Endothelial cell (in vitro differentiated cells): ENCODE measurements around the gene TDG. TPM values are rescaled to one million over a fixed set of nuclear protein-coding genes. Genes with fewer than 3 reads are reported as not detected.
A peak's percentile ranks its signal among the peaks of the same experiment; 100 is the strongest.

Source experiments
- DNase-seq: peaks from one replicate; pipeline ENCODE4 v3.0.0; 2021; ENCODE audit warnings: low spot score
- H3K27ac Mint-ChIP-seq: one replicate; pipeline ENCODE4 v1.8.0; 2021; ENCODE audit warnings: mixed read lengths, inconsistent platforms; ENCODE audit not compliant: unreplicated experiment
- H3K27me3 Mint-ChIP-seq: one replicate; pipeline ENCODE4 v1.8.0; 2021; ENCODE audit warnings: mild to moderate bottlenecking, moderate library complexity, mixed read lengths, inconsistent platforms; ENCODE audit not compliant: unreplicated experiment
- H3K36me3 Mint-ChIP-seq: one replicate; pipeline ENCODE4 v1.8.0; 2021; ENCODE audit warnings: mild to moderate bottlenecking, low read depth, mixed read lengths, inconsistent platforms; ENCODE audit not compliant: unreplicated experiment
- H3K4me1 Mint-ChIP-seq: one replicate; pipeline ENCODE4 v1.8.0; 2021; ENCODE audit warnings: mild to moderate bottlenecking, mixed read lengths, inconsistent platforms; ENCODE audit not compliant: unreplicated experiment
- H3K4me3 Mint-ChIP-seq: one replicate; pipeline ENCODE4 v1.8.0; 2021; ENCODE audit warnings: mild to moderate bottlenecking, mixed read lengths, inconsistent platforms; ENCODE audit not compliant: unreplicated experiment
- H3K9me3 Mint-ChIP-seq: one replicate; pipeline ENCODE4 v1.8.0; 2021; ENCODE audit warnings: mixed read lengths, inconsistent platforms; ENCODE audit not compliant: unreplicated experiment
- total RNA-seq: library from RNA; stranded (reverse); fragmentation: NEBNext Ultra II Directional; extraction: Animal tissue kit (Norgen Biotek cat#: 25700); gene quantifications from one replicate; pipeline ENCODE4 v1.2.1, GENCODE V29; 2021; ENCODE audit not compliant: unreplicated experiment
- TF ChIP-seq, protein P1 (sequence below): fragments of 200-600 bp; sonication (generic); IDR thresholded peaks from one replicate; pipeline ENCODE4 v1.5.0; 2021; ENCODE audit warnings: antibody characterized with exemption; ENCODE audit not compliant: unreplicated experiment

The TDG gene
- total RNA-seq, 1 donor from 2014 or later: 28.6 TPM

DNA sequence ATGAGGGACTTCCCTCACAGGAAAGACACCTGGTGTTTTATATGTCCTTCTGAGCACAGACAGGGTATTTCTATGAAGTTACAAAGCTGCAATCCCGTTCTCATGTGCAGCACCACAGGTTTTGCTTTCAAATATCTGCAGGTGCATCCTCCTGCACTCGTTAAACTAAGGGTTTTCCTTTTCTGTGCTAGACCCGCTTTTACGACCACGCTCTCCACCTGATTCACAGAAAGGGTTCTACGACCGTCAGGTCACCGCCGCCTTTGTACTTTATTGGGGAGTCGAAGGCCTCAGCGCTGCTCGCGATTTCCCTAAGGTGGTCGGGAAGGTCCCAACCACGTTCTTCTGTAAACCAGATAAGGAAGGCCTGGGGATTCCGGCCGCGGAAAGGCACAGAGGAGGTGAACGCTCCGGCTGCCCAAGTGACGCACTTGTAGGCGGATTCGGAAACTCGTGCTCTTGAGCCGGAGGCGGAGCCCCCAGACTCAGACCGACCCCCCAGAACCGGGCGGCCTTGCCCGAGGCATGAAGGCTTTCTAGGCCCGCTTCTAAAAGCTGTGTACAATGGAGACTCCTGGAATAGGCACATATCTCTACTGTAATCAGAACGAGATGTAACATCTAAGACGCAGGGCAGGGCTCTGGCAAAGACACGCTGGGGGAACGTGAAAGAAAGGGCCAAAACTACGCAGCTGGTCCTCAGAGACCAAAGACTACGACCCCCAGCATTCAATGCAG, 36.5 kb upstream of the TDG start:
- H3K4me3 Mint-ChIP-seq: peak overlapping the region; percentile 92
- TF ChIP-seq, protein P1, sequence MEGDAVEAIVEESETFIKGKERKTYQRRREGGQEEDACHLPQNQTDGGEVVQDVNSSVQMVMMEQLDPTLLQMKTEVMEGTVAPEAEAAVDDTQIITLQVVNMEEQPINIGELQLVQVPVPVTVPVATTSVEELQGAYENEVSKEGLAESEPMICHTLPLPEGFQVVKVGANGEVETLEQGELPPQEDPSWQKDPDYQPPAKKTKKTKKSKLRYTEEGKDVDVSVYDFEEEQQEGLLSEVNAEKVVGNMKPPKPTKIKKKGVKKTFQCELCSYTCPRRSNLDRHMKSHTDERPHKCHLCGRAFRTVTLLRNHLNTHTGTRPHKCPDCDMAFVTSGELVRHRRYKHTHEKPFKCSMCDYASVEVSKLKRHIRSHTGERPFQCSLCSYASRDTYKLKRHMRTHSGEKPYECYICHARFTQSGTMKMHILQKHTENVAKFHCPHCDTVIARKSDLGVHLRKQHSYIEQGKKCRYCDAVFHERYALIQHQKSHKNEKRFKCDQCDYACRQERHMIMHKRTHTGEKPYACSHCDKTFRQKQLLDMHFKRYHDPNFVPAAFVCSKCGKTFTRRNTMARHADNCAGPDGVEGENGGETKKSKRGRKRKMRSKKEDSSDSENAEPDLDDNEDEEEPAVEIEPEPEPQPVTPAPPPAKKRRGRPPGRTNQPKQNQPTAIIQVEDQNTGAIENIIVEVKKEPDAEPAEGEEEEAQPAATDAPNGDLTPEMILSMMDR: no peak
- H3K36me3 Mint-ChIP-seq: peaks cover 11% of the 10 kb centered on the region
- H3K9me3 Mint-ChIP-seq: no peaks in the 10 kb centered on the region
- H3K4me1 Mint-ChIP-seq: peaks cover 36% of the 10 kb centered on the region
- peak; percentile 76 for DNase-seq
- H3K27me3 Mint-ChIP-seq: peaks cover 17% of the 10 kb centered on the region
- H3K27ac Mint-ChIP-seq: peak overlapping the region; percentile 95

- no peak for DNase-seq
Measured at GRCh38 chr12:103929784-103930033, 36.0 kb upstream of the TDG start.

DNA sequence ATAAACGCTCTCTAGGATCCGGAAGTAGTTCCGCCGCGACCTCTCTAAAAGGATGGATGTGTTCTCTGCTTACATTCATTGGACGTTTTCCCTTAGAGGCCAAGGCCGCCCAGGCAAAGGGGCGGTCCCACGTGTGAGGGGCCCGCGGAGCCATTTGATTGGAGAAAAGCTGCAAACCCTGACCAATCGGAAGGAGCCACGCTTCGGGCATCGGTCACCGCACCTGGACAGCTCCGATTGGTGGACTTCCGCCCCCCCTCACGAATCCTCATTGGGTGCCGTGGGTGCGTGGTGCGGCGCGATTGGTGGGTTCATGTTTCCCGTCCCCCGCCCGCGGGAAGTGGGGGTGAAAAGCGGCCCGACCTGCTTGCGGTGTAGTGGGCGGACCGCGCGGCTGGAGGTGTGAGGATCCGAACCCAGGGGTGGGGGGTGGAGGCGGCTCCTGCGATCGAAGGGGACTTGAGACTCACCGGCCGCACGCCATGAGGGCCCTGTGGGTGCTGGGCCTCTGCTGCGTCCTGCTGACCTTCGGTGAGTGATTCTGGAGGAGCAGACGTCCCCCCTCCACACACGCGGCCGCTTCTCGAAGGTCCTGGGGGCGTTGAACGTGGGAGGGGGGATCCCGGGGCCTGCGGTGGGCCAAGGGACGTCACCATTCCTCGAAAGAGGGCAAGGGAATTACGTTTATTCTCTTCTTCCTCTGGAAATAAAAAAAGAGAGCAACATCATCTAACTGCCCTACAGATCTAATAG, 35.5 kb upstream of the TDG start, which contains the start of gene HSP90B1:
TSS of gene HSP90B1 (plus strand) at position 377 of the 753 bp plus-strand sequence. CDS start at position 483, 106 bp downstream.
- Mint-ChIP-seq H3K27ac (peak within 1 kb of the TSS; percentile 95), H3K4me1 (peaks cover 42% of the 10 kb centered on the region), H3K4me3 (peak within 1 kb of the TSS; percentile 92), H3K9me3 (no peaks in the 10 kb centered on the region), H3K27me3 (peaks cover 19% of the 10 kb centered on the region), H3K36me3 (peaks cover 17% of the 10 kb centered on the region)
- TF ChIP-seq, protein P1: no peak
- peak; percentile 99 for DNase-seq

More at GRCh38 chr12:103929784-103930033, 36.0 kb upstream of the TDG start:
- Mint-ChIP-seq H3K9me3 (no peaks in the 10 kb centered on the region), H3K27ac (peak overlapping the region; percentile 95), H3K4me3 (peak overlapping the region; percentile 92), H3K4me1 (peaks cover 38% of the 10 kb centered on the region), H3K36me3 (peaks cover 13% of the 10 kb centered on the region), H3K27me3 (peaks cover 17% of the 10 kb centered on the region)
- TF ChIP-seq, protein P1: no peak

DNA sequence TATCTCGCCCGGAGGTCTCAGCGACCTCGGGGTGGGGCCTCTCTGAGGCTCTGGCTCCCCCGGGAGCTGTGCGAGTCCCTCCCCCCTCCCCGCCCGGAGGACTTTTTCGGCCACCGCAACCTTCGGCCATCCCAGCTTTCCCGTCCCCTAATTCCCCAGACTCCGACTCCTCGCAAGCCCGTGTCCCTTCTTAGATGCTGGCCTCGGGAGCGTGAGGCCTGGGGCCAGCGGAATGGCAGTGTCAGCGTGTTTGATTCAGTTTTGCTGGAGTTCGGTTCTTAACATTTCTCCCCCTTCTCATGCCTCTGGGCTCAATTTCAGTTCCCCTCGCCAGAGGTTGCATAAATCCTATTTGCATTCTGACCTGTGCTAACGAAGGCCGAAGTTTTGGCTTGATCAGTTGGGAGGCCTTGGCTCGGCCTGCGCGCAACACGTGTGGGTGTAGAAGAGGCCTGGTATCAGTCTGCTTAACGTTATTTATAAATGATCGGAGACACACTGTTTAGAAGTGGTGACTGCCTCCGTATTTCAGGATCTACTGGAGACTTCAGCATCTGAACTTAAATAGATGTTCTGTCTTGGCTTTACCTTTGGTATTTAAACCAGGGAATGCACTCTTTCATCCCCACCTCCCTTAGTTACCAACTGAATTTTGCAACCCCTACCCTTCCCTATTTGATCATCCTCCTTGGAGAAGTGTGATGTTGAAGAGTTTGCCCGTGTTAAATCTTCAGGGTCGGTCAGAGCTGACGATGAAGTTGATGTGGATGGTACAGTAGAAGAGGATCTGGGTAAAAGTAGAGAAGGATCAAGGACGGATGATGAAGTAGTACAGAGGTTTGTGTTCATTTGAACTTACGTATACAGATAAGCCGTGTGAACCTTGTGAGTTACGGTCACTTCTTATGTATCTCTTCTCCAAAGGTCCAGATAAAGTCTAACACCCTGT, 34.6 kb upstream of the TDG start:
- H3K27ac Mint-ChIP-seq: peak overlapping the region; percentile 95
- no peaks in the 10 kb centered on the region for H3K9me3 Mint-ChIP-seq
- H3K4me1 Mint-ChIP-seq: peaks cover 42% of the 10 kb centered on the region
- H3K4me3 Mint-ChIP-seq: peak overlapping the region; percentile 92
- DNase-seq: peak; percentile 11
- H3K27me3 Mint-ChIP-seq: peaks cover 19% of the 10 kb centered on the region
- H3K36me3 Mint-ChIP-seq: peaks cover 24% of the 10 kb centered on the region
- TF ChIP-seq, protein P1: no peak
